ENCODE measurements around the gene MBNL1. TPM values are rescaled to one million over a fixed set of nuclear protein-coding genes. Genes with fewer than 3 reads are reported as not detected.
"Not testable (repeated sequence)": the region's sequence is repeated elsewhere in the genome, so short reads cannot be mapped to it uniquely, and the experiment has no call there.

The MBNL1 gene
- total RNA-seq, 2 experiments from 2014 or later: 446 to 447 TPM

- POLR2A ChIA-PET: no interaction called here
- H3K27me3 Mint-ChIP-seq: no peaks in the 10 kb centered on the region
- H3K4me3 Mint-ChIP-seq: no peak overlapping the region
- no peak for ATAC-seq (ENCODE audit: low read depth)
- no peaks in the 10 kb centered on the region for H3K9me3 Mint-ChIP-seq
- H3K36me3 Mint-ChIP-seq: peaks cover 37% of the 10 kb centered on the region
- no peak overlapping the region for H3K27ac Mint-ChIP-seq
- H3K4me1 Mint-ChIP-seq: peaks cover 14% of the 10 kb centered on the region
- no peak for DNase-seq
Measured at GRCh38 chr3:152391671-152392070, 122.9 kb downstream of the MBNL1 start.

GRCh38 chr3:152392272-152392880, 123.6 kb downstream of the MBNL1 start:
- no peak overlapping the region for H3K27ac Mint-ChIP-seq

GRCh38 chr3:152394246-152394645, 125.5 kb downstream of the MBNL1 start:
- no peak for DNase-seq
- no peak for ATAC-seq (ENCODE audit: low read depth)
- no peaks in the 10 kb centered on the region for H3K27me3 Mint-ChIP-seq
- H3K4me3 Mint-ChIP-seq: no peak overlapping the region
- H3K27ac Mint-ChIP-seq: no peak overlapping the region
- peaks cover 20% of the 10 kb centered on the region for H3K4me1 Mint-ChIP-seq
- POLR2A ChIA-PET: no interaction called here
- H3K9me3 Mint-ChIP-seq: peaks cover 1% of the 10 kb centered on the region
- peaks cover 38% of the 10 kb centered on the region for H3K36me3 Mint-ChIP-seq

More at GRCh38 chr3:152392272-152392880, 123.6 kb downstream of the MBNL1 start:
- Mint-ChIP-seq H3K9me3 (peaks cover 1% of the 10 kb centered on the region), H3K4me1 (peaks cover 16% of the 10 kb centered on the region), H3K36me3 (peaks cover 40% of the 10 kb centered on the region), H3K27me3 (no peaks in the 10 kb centered on the region), H3K4me3 (no peak overlapping the region)
- POLR2A ChIA-PET: no interaction called here
- DNase-seq (no peak), ATAC-seq (ENCODE audit: low read depth) (no peak)

GRCh38 chr3:152395764-152396163, 127.0 kb downstream of the MBNL1 start:
- Mint-ChIP-seq H3K27ac (no peak overlapping the region), H3K4me3 (no peak overlapping the region), H3K4me1 (peaks cover 21% of the 10 kb centered on the region), H3K9me3 (peaks cover 1% of the 10 kb centered on the region), H3K27me3 (no peaks in the 10 kb centered on the region), H3K36me3 (peaks cover 40% of the 10 kb centered on the region)
- POLR2A ChIA-PET: no interaction called here
- DNase-seq (no peak), ATAC-seq (ENCODE audit: low read depth) (no peak)

GRCh38 chr3:152396867-152397266, 128.1 kb downstream of the MBNL1 start:
- H3K27me3 Mint-ChIP-seq: no peaks in the 10 kb centered on the region
- H3K27ac Mint-ChIP-seq: no peak overlapping the region
- POLR2A ChIA-PET: no interaction called here
- H3K4me3 Mint-ChIP-seq: no peak overlapping the region
- peaks cover 1% of the 10 kb centered on the region for H3K9me3 Mint-ChIP-seq
- H3K36me3 Mint-ChIP-seq: peaks cover 41% of the 10 kb centered on the region
- ATAC-seq (ENCODE audit: low read depth) (no peak), DNase-seq (no peak)
- H3K4me1 Mint-ChIP-seq: peaks cover 25% of the 10 kb centered on the region

- POLR2A ChIA-PET; H3K4me3 Mint-ChIP-seq; DNase-seq; H3K9me3 Mint-ChIP-seq; H3K27ac Mint-ChIP-seq; ATAC-seq (ENCODE audit: low read depth); H3K27me3 Mint-ChIP-seq: not testable (repeated sequence)
- H3K36me3 Mint-ChIP-seq: peaks cover 41% of the 10 kb centered on the region
- H3K4me1 Mint-ChIP-seq: peaks cover 30% of the 10 kb centered on the region
Measured at GRCh38 chr3:152397348-152397747, 128.6 kb downstream of the MBNL1 start.

GRCh38 chr3:152398495-152398894, 129.8 kb downstream of the MBNL1 start:
- ATAC-seq (ENCODE audit: low read depth): no peak
- POLR2A ChIA-PET: interaction anchor here (0.7 to 0.9 kb wide), 2 partner anchors 8 to 16 kb away, joined by 3 to 4 read pairs; no protein-coding TSS in a partner anchor

GRCh38 chr3:152399374-152399773, 130.6 kb downstream of the MBNL1 start:
- ATAC-seq (ENCODE audit: low read depth): peak; percentile 15
- no peak for DNase-seq
- no peak overlapping the region for H3K4me3 Mint-ChIP-seq
- peaks cover 46% of the 10 kb centered on the region for H3K4me1 Mint-ChIP-seq
- POLR2A ChIA-PET: interaction anchor here (0.7 to 0.9 kb wide), 2 partner anchors 9 to 17 kb away, joined by 3 to 4 read pairs; no protein-coding TSS in a partner anchor
- H3K36me3 Mint-ChIP-seq: peaks cover 43% of the 10 kb centered on the region
- peaks cover 1% of the 10 kb centered on the region for H3K9me3 Mint-ChIP-seq
- H3K27me3 Mint-ChIP-seq: no peaks in the 10 kb centered on the region
- H3K27ac Mint-ChIP-seq: no peak overlapping the region

More at GRCh38 chr3:152398495-152398894, 129.8 kb downstream of the MBNL1 start:
- H3K27me3 Mint-ChIP-seq: no peaks in the 10 kb centered on the region
- DNase-seq: no peak
- H3K4me1 Mint-ChIP-seq: peaks cover 39% of the 10 kb centered on the region
- peaks cover 1% of the 10 kb centered on the region for H3K9me3 Mint-ChIP-seq
- H3K36me3 Mint-ChIP-seq: peaks cover 41% of the 10 kb centered on the region
- H3K4me3 Mint-ChIP-seq: no peak overlapping the region
- H3K27ac Mint-ChIP-seq: no peak overlapping the region

GRCh38 chr3:152400887-152401286, 132.2 kb downstream of the MBNL1 start:
- POLR2A ChIA-PET: no interaction called here
- peaks cover 1% of the 10 kb centered on the region for H3K9me3 Mint-ChIP-seq
- no peak overlapping the region for H3K4me3 Mint-ChIP-seq
- H3K27me3 Mint-ChIP-seq: no peaks in the 10 kb centered on the region
- peaks cover 42% of the 10 kb centered on the region for H3K4me1 Mint-ChIP-seq
- H3K36me3 Mint-ChIP-seq: peaks cover 34% of the 10 kb centered on the region
- H3K27ac Mint-ChIP-seq: no peak overlapping the region
- DNase-seq: no peak
- no peak for ATAC-seq (ENCODE audit: low read depth)

GRCh38 chr3:152402695-152403451, 134.1 kb downstream of the MBNL1 start:
- Mint-ChIP-seq H3K9me3 (no peaks in the 10 kb centered on the region), H3K27ac (peak overlapping the region; percentile 70), H3K4me3 (no peak overlapping the region), H3K27me3 (no peaks in the 10 kb centered on the region), H3K36me3 (peaks cover 31% of the 10 kb centered on the region), H3K4me1 (peaks cover 48% of the 10 kb centered on the region)
- ATAC-seq (ENCODE audit: low read depth): peak; percentile 21
- POLR2A ChIA-PET: no interaction called here
- no peak for DNase-seq

- Mint-ChIP-seq H3K9me3 (no peaks in the 10 kb centered on the region), H3K4me3 (no peak overlapping the region), H3K4me1 (peaks cover 47% of the 10 kb centered on the region), H3K27ac (peak overlapping the region; percentile 65), H3K36me3 (peaks cover 33% of the 10 kb centered on the region), H3K27me3 (no peaks in the 10 kb centered on the region)
- ATAC-seq (ENCODE audit: low read depth) (no peak), DNase-seq (no peak)
- POLR2A ChIA-PET: no interaction called here
Measured at GRCh38 chr3:152403632-152404066, 134.9 kb downstream of the MBNL1 start.

- no peak overlapping the region for H3K4me3 Mint-ChIP-seq
- H3K4me1 Mint-ChIP-seq: peaks cover 42% of the 10 kb centered on the region
- H3K27me3 Mint-ChIP-seq: no peaks in the 10 kb centered on the region
- peaks cover 29% of the 10 kb centered on the region for H3K36me3 Mint-ChIP-seq
- no peak for ATAC-seq (ENCODE audit: low read depth)
- H3K27ac Mint-ChIP-seq: no peak overlapping the region
- no peak for DNase-seq
- POLR2A ChIA-PET: no interaction called here
- no peaks in the 10 kb centered on the region for H3K9me3 Mint-ChIP-seq
Measured at GRCh38 chr3:152404976-152405375, 136.2 kb downstream of the MBNL1 start.

GRCh38 chr3:152405915-152406802, 137.4 kb downstream of the MBNL1 start:
- peaks cover 42% of the 10 kb centered on the region for H3K4me1 Mint-ChIP-seq
- H3K36me3 Mint-ChIP-seq: peaks cover 28% of the 10 kb centered on the region
- DNase-seq (no peak), ATAC-seq (ENCODE audit: low read depth) (no peak)
- no peak overlapping the region for H3K4me3 Mint-ChIP-seq
- H3K27ac Mint-ChIP-seq: no peak overlapping the region
- no peaks in the 10 kb centered on the region for H3K27me3 Mint-ChIP-seq
- no peaks in the 10 kb centered on the region for H3K9me3 Mint-ChIP-seq
- POLR2A ChIA-PET: no interaction called here

Measured in activated naive CD8-positive, alpha-beta T cell treated with anti-CD3 and anti-CD28 coated beads, Interleukin-2, amount 10 ng/mL, durations not matched to agents 7 days and 5 days (primary cell).